ENCODE measurements around the gene PLEKHH1. TPM values are rescaled to one million over a fixed set of nuclear protein-coding genes. Genes with fewer than 3 reads are reported as not detected.
"Not testable (repeated sequence)": the region's sequence is repeated elsewhere in the genome, so short reads cannot be mapped to it uniquely, and the experiment has no call there.

Gene PLEKHH1
- total RNA-seq, 1 donor from 2014 or later: 3.7 TPM

DNA sequence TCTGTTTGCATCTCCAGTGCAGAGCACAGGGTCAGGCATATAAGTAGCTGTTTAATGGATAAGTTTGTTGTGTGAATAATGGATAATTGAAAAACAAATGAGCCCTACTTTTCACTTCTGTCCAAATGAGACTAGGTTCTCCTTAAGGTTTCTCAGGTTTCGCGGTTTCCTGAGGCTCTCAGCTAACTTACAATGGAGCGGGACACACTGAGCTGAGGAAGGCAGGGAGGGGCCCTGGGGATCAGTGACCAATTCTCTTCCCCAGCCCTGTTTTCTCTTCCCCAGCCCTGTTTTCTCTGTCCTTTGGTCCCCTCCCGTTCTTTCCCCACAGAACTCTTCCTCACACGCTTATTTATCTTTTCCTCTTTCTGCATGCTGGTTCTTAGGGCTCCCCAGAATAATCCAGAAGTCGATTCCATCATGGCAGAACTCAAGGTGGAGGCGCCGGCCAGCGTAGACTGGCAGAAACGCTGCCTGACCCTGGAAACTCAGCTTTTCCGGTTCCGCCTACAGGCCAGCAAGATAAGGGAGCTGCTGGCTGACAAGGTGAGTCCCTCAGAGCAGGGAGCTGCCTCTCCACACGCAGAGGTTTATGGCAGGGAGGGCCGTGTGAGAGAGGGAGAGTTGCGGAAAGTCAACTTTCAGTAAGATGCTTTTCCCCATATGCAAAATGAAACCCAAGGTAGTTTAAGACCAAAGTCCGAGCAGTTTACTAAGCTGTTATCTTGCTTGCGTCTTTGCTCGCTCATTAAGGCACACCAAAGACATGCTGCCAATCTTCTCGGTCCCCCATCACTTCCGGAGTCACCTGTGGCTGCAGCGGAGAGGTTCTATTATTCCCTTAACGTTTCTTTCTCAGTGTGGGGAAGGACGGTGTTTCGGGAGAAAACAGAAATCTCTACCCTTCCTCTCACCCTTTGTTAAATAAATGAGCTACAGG, 8.6 kb downstream of the PLEKHH1 start:
- no peak overlapping the region for H3K27ac ChIP-seq (replicated peaks)
- intact Hi-C loops (cut with micrococcal nuclease): loop anchor here (2.0 kb wide), 1 partner anchor 25 kb away; no protein-coding TSS in a partner anchor

DNA sequence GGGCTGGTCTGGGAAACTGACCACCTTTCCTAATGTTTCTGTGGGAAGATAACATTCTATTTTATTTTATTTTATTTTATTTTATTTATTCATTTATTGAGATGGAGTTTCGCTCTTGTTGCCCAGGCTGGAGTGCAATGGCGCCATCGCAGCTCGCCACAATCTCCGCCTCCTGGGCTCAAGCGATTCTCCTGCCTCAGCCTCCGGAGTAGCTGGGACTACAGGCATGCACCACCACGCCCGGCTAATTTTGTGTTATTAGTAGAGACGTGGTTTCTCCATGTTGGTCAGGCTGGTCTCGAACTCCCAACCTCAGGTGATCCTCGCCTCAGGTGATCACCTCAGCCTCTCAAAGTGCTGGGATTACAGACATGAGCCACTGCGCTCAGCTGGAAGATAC, 9.5 kb downstream of the PLEKHH1 start:
- H3K4me3 ChIP-seq; H3K4me1 ChIP-seq; intact Hi-C loops (cut with micrococcal nuclease); H3K27ac ChIP-seq (replicated peaks); H3K9me3 ChIP-seq (replicated peaks); DNase-seq; H3K27me3 ChIP-seq (ENCODE audit: low read depth): not testable (repeated sequence)
- peaks cover 16% of the 10 kb centered on the region for H3K36me3 ChIP-seq

More for the DNA sequence above, 8.6 kb downstream of the PLEKHH1 start:
- H3K4me3 ChIP-seq: no peak overlapping the region
- TF ChIP-seq, protein P1, sequence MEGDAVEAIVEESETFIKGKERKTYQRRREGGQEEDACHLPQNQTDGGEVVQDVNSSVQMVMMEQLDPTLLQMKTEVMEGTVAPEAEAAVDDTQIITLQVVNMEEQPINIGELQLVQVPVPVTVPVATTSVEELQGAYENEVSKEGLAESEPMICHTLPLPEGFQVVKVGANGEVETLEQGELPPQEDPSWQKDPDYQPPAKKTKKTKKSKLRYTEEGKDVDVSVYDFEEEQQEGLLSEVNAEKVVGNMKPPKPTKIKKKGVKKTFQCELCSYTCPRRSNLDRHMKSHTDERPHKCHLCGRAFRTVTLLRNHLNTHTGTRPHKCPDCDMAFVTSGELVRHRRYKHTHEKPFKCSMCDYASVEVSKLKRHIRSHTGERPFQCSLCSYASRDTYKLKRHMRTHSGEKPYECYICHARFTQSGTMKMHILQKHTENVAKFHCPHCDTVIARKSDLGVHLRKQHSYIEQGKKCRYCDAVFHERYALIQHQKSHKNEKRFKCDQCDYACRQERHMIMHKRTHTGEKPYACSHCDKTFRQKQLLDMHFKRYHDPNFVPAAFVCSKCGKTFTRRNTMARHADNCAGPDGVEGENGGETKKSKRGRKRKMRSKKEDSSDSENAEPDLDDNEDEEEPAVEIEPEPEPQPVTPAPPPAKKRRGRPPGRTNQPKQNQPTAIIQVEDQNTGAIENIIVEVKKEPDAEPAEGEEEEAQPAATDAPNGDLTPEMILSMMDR (IDR thresholded peaks at IDR 0.05; ENCODE audit: borderline replicate concordance): no peak
- DNase-seq: no peak
- H3K9me3 ChIP-seq (replicated peaks): no peaks in the 10 kb centered on the region
- H3K36me3 ChIP-seq: peaks cover 16% of the 10 kb centered on the region
- H3K27me3 ChIP-seq (ENCODE audit: low read depth): peaks cover 6% of the 10 kb centered on the region
- no peaks in the 10 kb centered on the region for H3K4me1 ChIP-seq

DNA sequence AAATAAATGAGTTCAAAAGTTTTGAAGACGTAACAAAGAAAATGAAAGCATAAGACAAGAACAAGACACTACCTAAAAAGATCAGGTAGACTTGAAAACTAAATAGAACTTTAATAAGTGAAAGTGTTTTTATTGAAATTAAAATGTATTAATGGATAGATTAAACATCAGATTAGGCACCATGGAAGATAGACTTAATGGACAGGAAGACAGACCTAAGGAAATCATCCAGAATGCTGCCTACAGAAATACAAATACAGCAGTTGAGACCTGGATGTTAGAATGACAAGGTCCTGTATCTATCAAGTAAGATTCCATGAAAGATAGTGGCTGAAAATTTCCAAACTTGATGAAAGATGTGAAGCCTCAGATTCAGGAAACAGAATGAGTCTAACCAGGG, 11.5 kb downstream of the PLEKHH1 start:
- Histone ChIP-seq H3K4me1 (no peaks in the 10 kb centered on the region), H3K36me3 (peaks cover 16% of the 10 kb centered on the region), H3K9me3 (replicated peaks) (no peaks in the 10 kb centered on the region), H3K27me3 (ENCODE audit: low read depth) (peaks cover 6% of the 10 kb centered on the region), H3K4me3 (no peak overlapping the region), H3K27ac (replicated peaks) (no peak overlapping the region)
- intact Hi-C loops (cut with micrococcal nuclease): no loop called here
- TF ChIP-seq, protein P1 (IDR thresholded peaks at IDR 0.05; ENCODE audit: borderline replicate concordance): no peak
- DNase-seq: no peak

DNA sequence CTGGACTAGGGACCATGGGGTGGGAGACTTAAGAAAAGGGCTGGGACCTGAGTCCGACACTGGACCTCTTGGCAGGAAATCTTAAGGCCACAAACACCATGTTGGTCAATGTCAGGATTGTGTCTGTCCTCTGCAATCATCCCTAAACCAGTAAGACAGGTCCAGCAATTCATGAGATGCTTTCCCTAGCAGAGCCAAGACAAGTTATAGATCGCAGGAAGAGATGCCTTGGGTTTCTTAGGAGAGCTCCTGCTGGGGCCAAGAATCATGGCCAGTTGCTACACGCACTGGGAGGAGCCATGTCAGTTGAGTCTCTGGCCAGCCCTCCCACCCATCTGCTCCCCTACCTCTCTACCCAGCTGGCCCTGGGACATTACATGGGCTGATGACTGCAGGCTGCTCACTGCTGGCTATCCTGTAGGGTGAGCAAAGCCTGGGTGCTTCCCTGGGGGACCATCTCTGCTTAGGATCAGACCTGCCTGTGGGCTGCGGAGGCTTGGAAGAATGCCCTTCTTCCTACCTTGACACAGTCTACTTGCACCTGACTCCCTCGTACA, 14.2 kb downstream of the PLEKHH1 start:
- Histone ChIP-seq H3K27me3 (ENCODE audit: low read depth) (no peaks in the 10 kb centered on the region), H3K27ac (replicated peaks) (no peak overlapping the region), H3K4me1 (no peaks in the 10 kb centered on the region), H3K4me3 (no peak overlapping the region), H3K9me3 (replicated peaks) (no peaks in the 10 kb centered on the region), H3K36me3 (peaks cover 11% of the 10 kb centered on the region)
- intact Hi-C loops (cut with micrococcal nuclease): no loop called here
- TF ChIP-seq, protein P1 (IDR thresholded peaks at IDR 0.05; ENCODE audit: borderline replicate concordance): no peak
- no peak for DNase-seq

DNA sequence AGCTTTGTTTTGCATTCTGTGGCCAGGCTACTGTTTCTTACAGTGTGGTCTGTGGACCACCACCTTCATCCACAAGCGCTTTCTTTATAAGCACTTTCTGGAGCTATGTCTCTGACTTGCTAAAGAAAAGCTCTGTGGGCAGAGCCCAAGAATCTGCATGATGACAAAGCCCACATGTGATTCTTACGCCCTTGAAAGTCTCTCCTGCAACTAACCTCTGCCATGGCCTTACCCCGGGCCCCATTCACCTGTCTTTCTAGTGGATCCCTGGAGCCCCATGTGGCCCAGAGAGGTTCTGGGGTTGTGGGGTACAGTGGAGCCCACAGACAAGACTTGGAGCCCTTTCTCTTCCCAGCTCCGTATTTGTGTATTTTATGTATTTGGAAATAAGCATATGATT, 16.6 kb downstream of the PLEKHH1 start:
- intact Hi-C loops (cut with micrococcal nuclease): no loop called here
- H3K9me3 ChIP-seq (replicated peaks): no peaks in the 10 kb centered on the region
- H3K27me3 ChIP-seq (ENCODE audit: low read depth): no peaks in the 10 kb centered on the region
- no peak for DNase-seq
- H3K27ac ChIP-seq (replicated peaks): no peak overlapping the region
- TF ChIP-seq, protein P1 (IDR thresholded peaks at IDR 0.05; ENCODE audit: borderline replicate concordance): no peak
- H3K4me3 ChIP-seq: no peak overlapping the region
- H3K4me1 ChIP-seq: no peaks in the 10 kb centered on the region
- H3K36me3 ChIP-seq: no peaks in the 10 kb centered on the region

DNA sequence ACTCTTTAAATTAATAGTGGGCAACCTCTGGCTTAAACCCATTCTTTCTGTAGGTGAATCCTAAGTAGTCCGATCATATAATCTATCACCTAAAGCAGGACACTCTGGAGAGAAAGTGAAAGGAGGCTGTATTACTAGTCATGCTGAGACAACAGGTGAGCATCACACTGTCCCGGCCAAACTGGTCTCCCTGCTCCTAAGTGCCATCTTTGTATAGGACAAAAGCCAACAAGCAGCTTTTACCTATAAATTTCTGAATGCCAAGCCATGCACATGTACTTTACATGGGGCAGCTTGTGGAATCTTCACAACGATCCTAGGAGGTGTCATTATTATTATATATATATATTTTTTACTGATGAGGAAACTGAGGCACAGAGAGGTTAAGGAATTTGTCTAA, 18.0 kb downstream of the PLEKHH1 start:
- TF ChIP-seq, protein P1 (IDR thresholded peaks at IDR 0.05; ENCODE audit: borderline replicate concordance): no peak
- Histone ChIP-seq H3K4me1 (no peaks in the 10 kb centered on the region), H3K27ac (replicated peaks) (no peak overlapping the region), H3K4me3 (no peak overlapping the region), H3K9me3 (replicated peaks) (no peaks in the 10 kb centered on the region), H3K27me3 (ENCODE audit: low read depth) (no peaks in the 10 kb centered on the region), H3K36me3 (no peaks in the 10 kb centered on the region)
- intact Hi-C loops (cut with micrococcal nuclease): no loop called here
- DNase-seq: no peak

Measured in left ventricle myocardium inferior (tissue), 1 donor.